H1 (cell line): ENCODE results near the gene ABCC6. TPM values are rescaled to one million over a fixed set of nuclear protein-coding genes. Genes with fewer than 3 reads are reported as not detected.

Experiments used
- CTCF ChIA-PET: fragments of 300-600 bp; sonication (Branson Sonifier 250); formaldehyde crosslinking; loops from one replicate; lab custom pipeline; 2021; ENCODE audit not compliant: partially characterized antibody; lab: Charles Lee
- POLR2A ChIA-PET: fragments of 300-600 bp; sonication (Branson Sonifier 250); formaldehyde crosslinking; loops from one replicate; lab custom pipeline; 2021; ENCODE audit warnings: inconsistent platforms; ENCODE audit not compliant: partially characterized antibody; lab: Charles Lee
- DNase-seq, 2 experiments: peaks; one replicate each; pipeline versions ENCODE4 v3.0.0 to v3.0.0-alpha.2; 2010 to 2022; ENCODE audit warnings: low spot score in 2 of 2, low read depth in 1 of 2, mixed read lengths in 1 of 2
- FAIRE-seq: peaks from 2 replicates; lab custom pipeline; 2011; peaks lifted over from hg19 to GRCh38; lab: Jason Lieb, UNC
- H2AFZ ChIP-seq: 2 replicates; pipeline ENCODE4 v1.8.1; 2012; ENCODE audit warnings: low read length, inconsistent platforms
- H2AK5ac ChIP-seq: 2 replicates; pipeline ENCODE4 v1.6.1; 2013; ENCODE audit warnings: low read depth, low read length
- H2BK120ac ChIP-seq: replicated peaks from 2 replicates; pipeline ENCODE3; 2013; ENCODE audit warnings: low read depth, low read length, inconsistent platforms
- H2BK12ac ChIP-seq: 2 replicates; pipeline ENCODE4 v1.6.1; 2013; ENCODE audit warnings: low read depth, low read length
- H2BK15ac ChIP-seq: 2 replicates; pipeline ENCODE4 v1.6.1; 2013; ENCODE audit warnings: low read length
- H2BK20ac ChIP-seq: 2 replicates; pipeline ENCODE4 v1.6.1; 2013; ENCODE audit warnings: low read length
- H2BK5ac ChIP-seq: 2 replicates; pipeline ENCODE4 v1.6.1; 2013; ENCODE audit warnings: low read depth, low read length
- H3K14ac ChIP-seq: 2 replicates; pipeline ENCODE4 v1.6.1; 2013; ENCODE audit warnings: inconsistent platforms; ENCODE audit not compliant: insufficient read length
- H3K18ac ChIP-seq: 2 replicates; pipeline ENCODE4 v1.6.1; 2013; ENCODE audit warnings: low read length; ENCODE audit errors: extremely low read depth
- H3K23ac ChIP-seq: 2 replicates; pipeline ENCODE4 v1.6.1; 2013; ENCODE audit warnings: inconsistent platforms; ENCODE audit not compliant: insufficient read length
- H3K23me2 ChIP-seq: 2 replicates; pipeline ENCODE4 v1.6.1; 2013; ENCODE audit warnings: low read depth, low read length
- H3K27ac ChIP-seq: 2 replicates; pipeline ENCODE4 v1.6.1; 2011; ENCODE audit warnings: low read depth, low read length, inconsistent platforms
- H3K27me3 ChIP-seq, 4 experiments: replicated peaks in 1 of 4; 1 replicate in 1 of 4; 2 replicates in 3 of 4; pipeline versions ENCODE4 v1.6.1 to v1.8.1; 2011 to 2013; ENCODE audit warnings: low read length in 3 of 4, mild to moderate bottlenecking in 3 of 4, inconsistent platforms in 2 of 4, mixed read lengths in 2 of 4, moderate library complexity in 1 of 4; ENCODE audit not compliant: control insufficient read depth in 3 of 4, insufficient read depth in 3 of 4; ENCODE audit errors: extremely low read depth in 1 of 4
- H3K36me3 ChIP-seq, 4 experiments: 2 replicates each; pipeline versions ENCODE4 v1.6.1 to v1.8.1; 2011 to 2013; ENCODE audit warnings: mild to moderate bottlenecking in 4 of 4, low read length in 3 of 4, moderate library complexity in 2 of 4, control low read depth in 1 of 4, inconsistent platforms in 1 of 4; ENCODE audit not compliant: insufficient read depth in 4 of 4, control insufficient read depth in 2 of 4
- H3K4ac ChIP-seq: replicated peaks from 2 replicates; pipeline ENCODE3; 2013; ENCODE audit warnings: low read length, low read depth, mixed read lengths, inconsistent platforms; ENCODE audit not compliant: insufficient read length
- H3K4me1 ChIP-seq, 4 experiments: replicated peaks in 1 of 4; 1 replicate in 1 of 4; 2 replicates in 3 of 4; pipeline versions ENCODE4 v1.6.1 to v1.8.1; 2011 to 2013; ENCODE audit warnings: low read length in 3 of 4, inconsistent platforms in 2 of 4, mixed read lengths in 1 of 4; ENCODE audit not compliant: insufficient read depth in 4 of 4, control insufficient read depth in 3 of 4
- H3K4me2 ChIP-seq, 2 experiments: 2 replicates each; pipeline versions ENCODE4 v1.6.1 to v1.8.1; 2011 to 2013; ENCODE audit warnings: low read depth in 2 of 2, low read length in 2 of 2, control low read depth in 1 of 2, inconsistent platforms in 1 of 2, mild to moderate bottlenecking in 1 of 2; ENCODE audit not compliant: insufficient read depth in 1 of 2
- H3K4me3 ChIP-seq, 4 experiments: fragments of 200-600, 300-600 bp in 1 of 4; sonication (generic), shearing (Covaris generic), sonication (Bioruptor Twin) in 1 of 4; 2 replicates each; pipeline versions ENCODE4 v1.5.1 to v1.8.1; 2011 to 2016; ENCODE audit warnings: low read length in 4 of 4, low read depth in 3 of 4, control low read depth in 2 of 4, inconsistent platforms in 2 of 4, mild to moderate bottlenecking in 2 of 4, mixed read lengths in 1 of 4, moderate library complexity in 1 of 4; ENCODE audit not compliant: insufficient read depth in 2 of 4; ENCODE audit errors: extremely low read depth in 1 of 4
- H3K56ac ChIP-seq: replicated peaks from 2 replicates; pipeline ENCODE3; 2013; ENCODE audit warnings: low read depth, mild to moderate bottlenecking, mixed read lengths, low read length, inconsistent platforms; ENCODE audit not compliant: insufficient read length
- H3K79me1 ChIP-seq: 2 replicates; pipeline ENCODE4 v1.6.1; 2013; ENCODE audit warnings: low read depth, low read length, control low read depth
- H3K79me2 ChIP-seq, 2 experiments: 2 replicates each; pipeline versions ENCODE4 v1.6.1 to v1.8.1; 2012 to 2013; ENCODE audit warnings: low read length in 2 of 2, mild to moderate bottlenecking in 2 of 2, inconsistent platforms in 1 of 2; ENCODE audit not compliant: insufficient read depth in 2 of 2, control insufficient read depth in 1 of 2
- H3K9ac ChIP-seq, 4 experiments: replicated peaks in 1 of 4; 1 replicate in 1 of 4; 2 replicates in 3 of 4; pipeline versions ENCODE4 v1.6.1 to v1.8.1; 2011 to 2013; ENCODE audit warnings: low read depth in 3 of 4, low read length in 3 of 4, control low read depth in 2 of 4, mild to moderate bottlenecking in 2 of 4, moderate library complexity in 2 of 4, inconsistent platforms in 1 of 4; ENCODE audit errors: extremely low read depth in 1 of 4
- H3K9me3 ChIP-seq, 2 experiments: 2 replicates each; pipeline versions ENCODE4 v1.6.1 to v1.8.1; 2012 to 2013; ENCODE audit warnings: mild to moderate bottlenecking in 2 of 2, moderate library complexity in 2 of 2, control low read depth in 1 of 2, inconsistent platforms in 1 of 2, low read depth in 1 of 2, low read length in 1 of 2, mixed read lengths in 1 of 2; ENCODE audit not compliant: insufficient read depth in 2 of 2
- H4K20me1 ChIP-seq, 2 experiments: replicated peaks in 1 of 2; 2 replicates each; pipeline versions ENCODE3 to v1.8.1; 2011 to 2013; ENCODE audit warnings: inconsistent platforms in 2 of 2, low read length in 2 of 2, mild to moderate bottlenecking in 1 of 2; ENCODE audit not compliant: insufficient read depth in 2 of 2, control insufficient read depth in 1 of 2
- H4K5ac ChIP-seq: 2 replicates; pipeline ENCODE4 v1.6.1; 2013; ENCODE audit warnings: low read length, low read depth, mixed read lengths, inconsistent platforms; ENCODE audit not compliant: insufficient read length
- H4K8ac ChIP-seq: 2 replicates; pipeline ENCODE4 v1.8.0; 2013; ENCODE audit warnings: mild to moderate bottlenecking, moderate library complexity, low read length, inconsistent platforms; ENCODE audit not compliant: insufficient read depth; ENCODE audit errors: extremely low read depth
- H4K91ac ChIP-seq: replicated peaks from 2 replicates; pipeline ENCODE3; 2013; ENCODE audit warnings: low read length, mixed read lengths, inconsistent platforms; ENCODE audit not compliant: insufficient read length
- POU5F1 ChIP-seq: IDR thresholded peaks from 2 replicates; pipeline ENCODE4 v1.6.1; 2011; ENCODE audit warnings: low read depth, mild to moderate bottlenecking, low read length, moderate library complexity
- TBP ChIP-seq: IDR thresholded peaks from 2 replicates; pipeline ENCODE4 v1.6.1; 2011; ENCODE audit warnings: low read depth, low read length, improper control_type of control experiment
- WGBS, 2 experiments: shearing (Covaris generic) in 1 of 2; methylation state at CpG; one replicate each; pipeline versions ENCODE4 v1.1.6 to v1.1.7; 2013 to 2015; ENCODE audit warnings: low lambda C conversion rate in 2 of 2, mixed read lengths in 2 of 2, inconsistent platforms in 1 of 2, low coverage in 1 of 2, missing lambda C conversion rate in 1 of 2; ENCODE audit not compliant: insufficient replicate concordance in 2 of 2, insufficient coverage in 1 of 2, insufficient read length in 1 of 2; ENCODE audit errors: extremely low coverage in 1 of 2, missing lambda C conversion rate in 1 of 2; 5-methylcytosine and 5-hydroxymethylcytosine counted together
- polyA plus RNA-seq, 7 experiments: library from polyadenylated mRNA; depleted of rRNA in 3 of 7; stranded (reverse) in 5 of 7; unstranded in 2 of 7; fragments of >200 nt in 5 of 7; fragments of 200-250 nt in 2 of 7; gene quantifications; 1 replicate in 5 of 7; 2 replicates in 1 of 7; 4 replicates in 1 of 7; pipeline versions ENCODE4 v1.2.1 to v1.2.3, GENCODE V29; 2011 to 2013; ENCODE audit warnings: missing spikeins in 2 of 7, mixed read lengths in 2 of 7
- total RNA-seq: library from RNA; stranded (reverse); fragmentation: NEBNext Ultra II Directional; extraction: Animal tissue kit (Norgen Biotek cat#: 25700); gene quantifications from 2 replicates; pipeline ENCODE4 v1.2.1, GENCODE V29; 2021

Gene ABCC6
- total and polyA plus RNA-seq, 2 of the 8 experiments (the other 6 are each of a cell fraction or from before 2014, with no cell fraction given) = 1.6 to 1.8 TPM

DNA sequence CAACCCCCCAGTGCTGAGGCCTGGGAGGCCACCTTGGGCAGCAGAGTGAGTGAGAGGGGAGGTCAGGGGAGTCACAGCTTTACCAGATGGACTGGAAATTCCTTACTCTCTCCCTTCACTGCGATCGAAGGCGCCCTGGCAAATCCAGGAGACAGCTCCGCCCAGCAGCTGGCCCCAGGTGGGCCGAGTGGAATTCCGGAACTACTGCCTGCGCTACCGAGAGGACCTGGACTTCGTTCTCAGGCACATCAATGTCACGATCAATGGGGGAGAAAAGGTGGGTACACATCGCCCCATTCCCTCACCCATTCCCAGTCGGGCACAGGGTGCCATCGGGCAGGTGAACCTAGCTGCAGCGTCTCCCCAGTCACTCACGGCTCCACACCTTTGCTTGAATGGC, 91.6 kb downstream of the ABCC6 start:
- H2BK20ac ChIP-seq = no peak overlapping the region
- H3K23me2 ChIP-seq = no peaks in the 10 kb centered on the region
- H2AFZ ChIP-seq = no peak overlapping the region
- no peak overlapping the region for H4K5ac ChIP-seq
- no peak overlapping the region for H3K56ac ChIP-seq
- no peak for FAIRE-seq
- H3K27ac ChIP-seq = no peak overlapping the region
- H3K18ac ChIP-seq = no peak overlapping the region
- H2BK15ac ChIP-seq = no peak overlapping the region
- peaks cover 15 to 63% (median 30%) of the 10 kb centered on the region in 4 experiments for H3K36me3 ChIP-seq
- no peaks in the 10 kb centered on the region for H3K79me1 ChIP-seq
- H2AK5ac ChIP-seq = no peak overlapping the region
- H2BK5ac ChIP-seq = no peak overlapping the region; the same call in 1 of the 2 replicates
- H3K4me2 ChIP-seq = no peak overlapping the region; a peak in 1 of 4 replicates
- H4K20me1 ChIP-seq = peaks cover 4% of the 10 kb centered on the region in 2 experiments
- CTCF ChIA-PET = interaction anchor here (0.9 kb wide), 1 partner anchor 53 kb away, joined by 5 read pairs; no protein-coding TSS in a partner anchor
- no peak overlapping the region for H3K14ac ChIP-seq
- no peak overlapping the region for H3K4me3 ChIP-seq
- no peaks in the 10 kb centered on the region for H3K4me1 ChIP-seq
- no peak overlapping the region for H2BK12ac ChIP-seq
- no peak overlapping the region for H3K23ac ChIP-seq
- no peak for DNase-seq
- H3K9me3 ChIP-seq = no peaks in the 10 kb centered on the region
- H3K4ac ChIP-seq = no peak overlapping the region
- POLR2A ChIA-PET = no interaction called here
- no peak overlapping the region for H4K91ac ChIP-seq
- no peak overlapping the region; the same call in 1 of the 2 replicates for H4K8ac ChIP-seq
- H3K79me2 ChIP-seq = no peaks in the 10 kb centered on the region; a peak in 1 of 4 replicates
- H3K9ac ChIP-seq = no peak overlapping the region
- H2BK120ac ChIP-seq = no peak overlapping the region
- 93% methylated on average over 15 of the region's 15 CpGs; no CpG with 5 or more reads in 1 of the 2 experiments for WGBS, 2 experiments
- H3K27me3 ChIP-seq = no peaks in the 10 kb centered on the region
- TF ChIP-seq POU5F1 (no peak), TBP (no peak)
